NOMO-1 treated with dmso at 0.1 percent for 144 hours (cell line): ENCODE data around the gene LIMS3.
"Not testable (repeated sequence)": the region's sequence is repeated elsewhere in the genome, so short reads cannot be mapped to it uniquely, and the experiment has no call there.

Experiments
- DNase-seq: peaks from one replicate; lab custom pipeline; 2025; ENCODE audit not compliant: unreplicated experiment; lab: John Stamatoyannopoulos, UW

LIMS3 gene, protein sequence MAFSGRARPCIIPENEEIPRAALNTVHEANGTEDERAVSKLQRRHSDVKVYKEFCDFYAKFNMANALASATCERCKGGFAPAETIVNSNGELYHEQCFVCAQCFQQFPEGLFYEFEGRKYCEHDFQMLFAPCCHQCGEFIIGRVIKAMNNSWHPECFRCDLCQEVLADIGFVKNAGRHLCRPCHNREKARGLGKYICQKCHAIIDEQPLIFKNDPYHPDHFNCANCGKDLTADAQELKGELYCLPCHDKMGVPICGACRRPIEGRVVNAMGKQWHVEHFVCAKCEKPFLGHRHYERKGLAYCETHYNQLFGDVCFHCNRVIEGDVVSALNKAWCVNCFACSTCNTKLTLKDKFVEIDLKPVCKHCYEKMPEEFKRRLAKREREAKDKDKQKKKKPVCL

GRCh38 chr2:109898462-109899336, at the start of gene LIMS3:
TSS of gene LIMS3 (plus strand) at chr2:109898688. CDS start at chr2:109898729, 41 bp downstream.
- DNase-seq = not testable (repeated sequence)

GRCh38 chr2:109871129-109871751, 27.2 kb upstream of the LIMS3 start:
- not testable (repeated sequence) for DNase-seq

- not testable (repeated sequence) for DNase-seq
Observed at GRCh38 chr2:109876625-109877024, 21.9 kb upstream of the LIMS3 start.

DNA sequence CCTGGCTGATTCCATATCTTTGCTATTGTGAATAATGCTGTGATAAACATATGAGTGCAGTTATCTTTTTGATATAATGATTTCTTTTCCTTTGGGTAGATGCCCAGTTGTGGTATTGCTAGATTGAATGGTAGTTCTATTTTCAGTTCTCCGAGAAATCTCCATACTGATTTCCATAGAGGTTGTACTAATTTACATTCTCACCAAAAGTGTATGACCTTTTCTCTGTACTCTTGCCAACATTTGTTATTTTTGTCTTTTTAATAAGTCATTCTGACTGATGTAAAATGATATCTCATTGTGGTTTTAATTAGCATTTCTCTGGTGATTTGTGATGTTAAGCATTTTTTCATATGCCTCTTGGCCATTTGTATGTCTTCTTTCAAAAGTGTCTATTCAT, 16.4 kb upstream of the LIMS3 start:
- DNase-seq = not testable (repeated sequence)

DNA sequence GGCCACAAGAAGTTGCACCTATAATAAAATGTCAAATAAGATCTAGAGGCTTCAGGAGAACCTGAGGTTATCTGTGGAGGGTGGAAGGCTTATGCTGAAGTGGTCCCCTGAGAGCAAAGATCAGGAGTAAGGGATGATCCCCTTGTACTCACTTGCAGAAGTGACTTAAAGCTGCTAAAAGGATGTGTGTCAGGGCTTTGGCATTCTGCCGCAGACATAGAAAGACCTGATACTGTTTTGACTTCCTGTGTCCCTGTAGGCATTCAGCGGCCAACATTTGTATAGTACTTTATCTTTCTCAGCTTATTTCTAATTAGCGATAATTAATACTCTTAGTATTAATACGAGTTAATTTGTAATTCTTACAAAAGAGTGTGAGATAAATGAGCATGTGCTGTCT, 10.1 kb upstream of the LIMS3 start:
- DNase-seq = not testable (repeated sequence)

DNA sequence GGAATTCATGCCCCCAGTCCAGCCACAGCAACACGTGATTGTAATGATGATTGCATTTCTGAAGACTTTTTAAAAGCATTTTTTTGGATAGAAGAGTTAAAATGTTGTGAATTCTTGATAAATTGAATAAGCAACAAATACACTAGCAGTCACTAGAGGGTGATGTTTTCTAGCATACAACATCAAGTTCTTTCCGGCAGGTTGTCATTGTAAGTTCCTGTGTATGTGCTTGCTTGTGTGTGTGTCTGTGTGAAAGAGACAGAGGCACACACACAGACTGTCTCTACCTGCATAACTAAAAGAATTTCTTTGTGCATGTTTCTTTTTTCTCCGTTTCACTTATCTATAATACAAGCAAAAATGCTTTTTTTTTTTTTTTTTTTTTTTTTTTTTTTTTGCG, 8.6 kb upstream of the LIMS3 start:
- DNase-seq = not testable (repeated sequence)

DNA sequence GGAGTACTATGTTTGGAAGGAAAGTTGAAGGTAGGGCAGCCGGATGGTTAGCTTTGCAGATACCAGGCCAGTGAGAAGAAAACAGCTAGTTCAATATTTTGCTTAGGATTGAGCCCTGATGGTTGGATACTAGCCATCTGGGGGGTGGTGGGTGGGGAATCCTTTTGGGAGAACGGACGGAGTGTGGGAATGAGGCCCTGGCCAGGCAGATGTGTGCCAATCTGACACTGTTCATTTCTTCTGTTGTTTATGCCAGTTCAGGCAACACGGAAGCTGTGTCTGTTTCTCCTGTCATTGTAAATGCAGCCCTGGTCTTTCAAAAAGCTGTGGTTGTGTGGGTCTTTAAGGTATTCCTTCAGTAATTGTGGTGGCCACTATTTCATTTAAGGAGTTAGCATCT, 7.5 kb upstream of the LIMS3 start:
- DNase-seq = not testable (repeated sequence)

DNA sequence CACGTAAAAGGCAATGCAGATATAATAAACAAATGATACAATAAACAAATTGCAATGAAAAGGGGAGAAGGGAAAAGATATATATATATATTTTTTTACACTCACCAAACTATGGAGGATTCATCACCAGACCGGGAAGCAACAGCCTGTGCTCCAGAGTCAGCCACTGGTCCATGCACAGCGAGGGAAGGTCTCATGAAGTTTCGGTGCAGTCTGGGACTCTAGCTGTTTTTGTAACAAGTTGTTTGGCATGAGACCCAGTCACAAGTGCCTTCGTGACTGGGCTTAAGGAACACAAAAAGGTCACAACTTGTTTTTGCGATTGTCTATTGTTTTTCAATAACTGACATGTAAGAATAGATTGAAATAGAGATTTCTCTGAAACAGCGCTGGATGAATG, 4.8 kb upstream of the LIMS3 start:
- not testable (repeated sequence) for DNase-seq

DNA sequence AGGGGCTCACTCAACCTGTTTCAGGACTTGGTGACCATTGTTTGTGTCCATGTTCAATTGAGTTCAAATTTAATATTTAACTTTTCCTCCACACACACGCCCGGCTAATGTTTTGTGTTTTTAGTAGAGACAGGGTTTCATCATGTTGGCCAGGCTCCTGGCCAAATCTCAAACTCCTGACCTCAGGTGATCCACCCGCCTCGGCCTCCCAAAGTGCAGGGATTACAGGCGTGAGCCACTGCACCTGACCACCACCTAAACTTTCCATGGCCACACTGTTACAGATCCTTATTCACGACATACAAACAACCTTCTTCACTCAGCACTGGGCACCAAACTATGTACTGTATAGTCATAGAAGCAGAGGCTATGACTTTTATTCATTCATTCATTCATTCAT, 4.3 kb upstream of the LIMS3 start:
- not testable (repeated sequence) for DNase-seq

DNA sequence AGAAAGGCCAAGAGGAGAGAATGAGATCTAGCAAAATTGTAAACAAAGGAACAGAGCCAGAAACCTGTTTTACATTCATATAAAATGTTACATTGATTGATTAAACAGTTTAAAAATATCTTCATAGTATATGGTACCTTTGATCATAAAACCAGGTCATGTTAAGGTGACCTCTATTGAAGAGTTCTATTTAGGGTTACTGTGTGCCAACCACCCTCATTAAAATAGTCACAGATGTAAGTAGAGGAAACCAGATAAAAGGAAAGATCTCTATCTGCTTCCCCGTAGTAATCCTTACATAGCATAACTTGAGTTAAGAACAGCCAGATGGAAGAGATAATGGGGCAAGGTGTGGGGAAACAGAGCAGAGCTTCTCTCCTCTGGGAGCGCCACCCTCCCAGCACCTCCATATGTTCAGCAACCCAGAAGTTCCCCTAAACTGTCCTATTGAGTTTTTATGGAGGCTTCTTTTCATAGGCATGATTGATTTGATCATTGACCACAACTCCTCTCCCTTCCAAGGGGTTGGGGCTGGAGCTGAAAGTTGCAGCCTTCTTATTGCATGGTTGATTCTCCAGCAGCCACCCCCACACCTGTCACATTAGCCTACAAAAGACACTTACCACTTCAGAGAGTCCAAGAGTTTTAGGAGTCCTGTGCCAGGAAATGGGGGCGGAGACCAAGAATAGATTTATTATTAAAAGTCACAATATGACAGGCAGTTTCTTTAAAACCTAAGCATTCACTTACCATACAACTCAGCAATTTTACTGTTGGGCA, 3.2 kb upstream of the LIMS3 start:
- not testable (repeated sequence) for DNase-seq

DNA sequence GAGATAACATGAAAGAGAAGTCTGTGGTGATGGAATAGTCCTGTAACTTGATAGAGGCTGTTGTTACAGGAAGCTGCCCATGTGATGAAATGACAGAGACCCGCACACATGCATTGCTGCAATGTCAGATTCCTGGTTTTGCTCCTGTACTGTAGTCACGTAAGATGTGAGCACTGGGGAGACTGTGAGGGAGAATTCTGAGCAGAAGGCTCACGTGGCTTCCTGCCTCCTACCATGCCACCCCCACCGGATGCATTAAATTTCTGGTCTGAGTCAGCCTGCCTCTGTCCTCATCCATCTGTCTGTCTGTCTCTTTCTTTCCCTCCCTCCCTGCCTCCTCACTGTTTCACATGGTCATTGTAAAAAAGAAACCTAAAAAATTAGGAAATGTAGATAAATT, 2.3 kb upstream of the LIMS3 start:
- not testable (repeated sequence) for DNase-seq

DNA sequence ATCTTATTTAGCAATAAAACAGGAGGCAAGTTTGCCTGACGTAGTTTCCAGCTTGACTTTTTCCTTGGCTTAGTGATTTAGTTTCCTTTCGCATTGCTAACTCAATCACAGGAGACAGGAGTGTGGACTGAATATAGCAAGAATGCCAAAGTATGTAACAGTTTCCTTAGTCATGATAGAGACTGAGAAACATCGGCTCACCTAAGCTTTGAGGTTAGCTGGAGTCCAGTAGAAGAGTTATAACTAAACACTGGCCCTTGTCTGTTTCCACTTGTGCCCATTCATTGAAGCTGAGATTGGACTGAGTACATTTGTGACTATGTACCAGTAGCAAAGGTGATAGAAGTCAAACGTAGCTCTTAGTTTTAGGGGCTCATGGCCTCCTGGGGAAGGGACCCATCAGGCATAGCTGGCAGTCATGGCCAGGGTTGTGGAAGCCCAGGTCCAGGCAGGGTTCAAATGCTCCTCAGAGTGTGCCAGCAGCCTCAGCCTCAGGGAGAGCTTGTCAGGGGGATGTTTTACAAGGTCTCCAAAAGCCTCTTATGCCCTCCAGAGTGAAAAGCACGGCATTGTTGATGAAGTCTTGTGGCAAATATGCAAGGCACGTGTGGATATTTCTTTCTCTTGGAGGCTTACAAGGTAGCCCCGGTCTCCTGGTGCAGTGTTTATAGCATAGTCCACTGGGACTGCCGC, 573 bp upstream of the LIMS3 start:
- not testable (repeated sequence) for DNase-seq

DNA sequence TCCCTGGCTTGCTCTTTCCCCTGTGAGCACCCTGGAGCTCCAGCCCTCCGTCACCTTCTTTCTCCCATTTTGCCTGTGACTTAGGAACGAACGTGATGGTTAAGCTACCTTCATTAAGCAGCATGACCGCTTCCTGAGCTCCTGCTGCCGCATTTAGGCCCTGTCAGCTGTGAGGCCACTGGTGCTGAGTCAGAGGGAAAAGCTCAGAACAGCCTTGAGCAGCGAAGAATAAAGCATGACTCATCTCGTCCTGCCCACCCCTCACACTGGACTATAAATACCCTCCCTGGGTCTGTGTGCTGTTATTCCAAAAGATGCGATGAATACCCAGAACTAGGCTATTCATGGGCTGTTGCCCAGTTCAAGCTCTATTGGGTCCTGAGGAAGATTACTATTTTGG, 7.3 kb downstream of the LIMS3 start:
- not testable (repeated sequence) for DNase-seq

- not testable (repeated sequence) for DNase-seq
Observed at GRCh38 chr2:109908626-109909025, 10.1 kb downstream of the LIMS3 start.

GRCh38 chr2:109910789-109911188, 12.3 kb downstream of the LIMS3 start:
- DNase-seq = not testable (repeated sequence)

- not testable (repeated sequence) for DNase-seq
Observed at GRCh38 chr2:109913911-109914310, 15.4 kb downstream of the LIMS3 start.

DNA sequence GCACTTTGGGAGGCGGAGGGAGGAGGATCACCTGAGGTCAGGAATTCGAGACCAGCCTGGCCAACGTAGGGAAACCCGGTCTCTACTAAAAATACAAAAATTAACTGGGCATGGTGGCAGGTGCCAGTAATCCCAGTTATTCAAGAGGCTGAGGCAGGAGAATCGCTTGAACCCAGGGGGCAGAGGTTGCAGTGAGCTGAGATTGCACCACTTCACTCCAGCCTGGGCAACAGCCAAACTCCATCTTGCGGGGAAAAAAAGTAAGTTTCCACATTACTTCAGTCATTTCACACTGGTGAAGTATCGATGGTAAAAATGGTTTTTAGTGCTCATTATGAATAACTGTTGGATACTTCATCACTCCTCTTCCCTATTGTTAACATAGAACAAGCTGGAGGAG, 16.1 kb downstream of the LIMS3 start:
- DNase-seq = not testable (repeated sequence)

GRCh38 chr2:109915830-109916229, 17.3 kb downstream of the LIMS3 start:
- not testable (repeated sequence) for DNase-seq

GRCh38 chr2:109920162-109920561, 21.7 kb downstream of the LIMS3 start:
- DNase-seq = not testable (repeated sequence)
